ENCODE results near the gene TIAM2.

DNA sequence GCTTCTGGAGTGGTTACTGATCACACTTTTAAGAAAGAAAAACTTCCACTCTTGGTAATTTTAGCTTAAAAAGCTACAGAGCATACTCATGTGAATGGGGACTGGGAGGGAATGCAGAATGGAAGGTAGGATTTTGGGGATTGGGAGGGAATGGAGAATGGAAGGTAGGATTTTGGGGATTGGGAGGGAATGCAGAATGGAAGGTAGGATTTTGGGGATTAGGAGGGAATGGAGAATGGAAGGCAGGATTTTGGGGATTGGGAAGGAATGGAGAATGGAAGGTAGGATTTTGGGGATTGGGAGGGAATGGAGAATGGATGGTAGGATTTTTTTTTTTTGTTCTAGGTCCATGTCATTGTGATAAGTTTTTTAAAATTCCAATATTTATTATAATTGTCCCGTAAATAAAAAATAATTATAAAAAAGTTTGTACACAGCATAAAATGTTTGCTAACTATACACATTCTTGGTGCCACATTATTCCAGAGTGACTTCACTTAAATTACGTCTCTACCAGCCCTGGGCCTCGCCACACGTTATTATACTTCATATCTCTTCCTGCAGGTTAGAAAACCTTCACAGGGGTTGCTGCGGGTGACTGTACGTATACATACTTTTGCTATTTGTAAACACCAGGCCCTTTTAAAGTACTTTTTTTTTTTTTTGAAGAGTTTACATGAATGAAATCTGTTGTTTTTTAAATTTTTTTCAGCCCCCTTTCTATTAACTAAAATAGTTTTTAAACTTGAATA, 127.3 kb downstream of the TIAM2 start:
- TF ChIP-seq ZNF764 (CRISPR knock-in tag; IDR thresholded peaks at IDR 0.05; ENCODE audit: low read depth) (no peak), PML (IDR thresholded peaks at IDR 0.05; ENCODE audit: low read length) (no peak), RCOR1 (IDR thresholded peaks at IDR 0.05; ENCODE audit: borderline replicate concordance in 1 of 2, low read depth in 2 of 2, low read length in 2 of 2) (no peak), ZC3H11A (IDR thresholded peaks at IDR 0.05; ENCODE audit: low read depth, low read length) (no peak)

Measured in K562 (cell line).